Measurements from ENCODE around the gene PGC. TPM values are rescaled to one million over a fixed set of nuclear protein-coding genes. Genes with fewer than 3 reads are reported as not detected.
A peak's percentile ranks its signal among the peaks of the same experiment; 100 is the strongest.

Gene PGC
- total and polyA plus RNA-seq, 2 donors (not counting 3 experiments of a cell fraction or from before 2014, with no cell fraction given): not detected

DNA sequence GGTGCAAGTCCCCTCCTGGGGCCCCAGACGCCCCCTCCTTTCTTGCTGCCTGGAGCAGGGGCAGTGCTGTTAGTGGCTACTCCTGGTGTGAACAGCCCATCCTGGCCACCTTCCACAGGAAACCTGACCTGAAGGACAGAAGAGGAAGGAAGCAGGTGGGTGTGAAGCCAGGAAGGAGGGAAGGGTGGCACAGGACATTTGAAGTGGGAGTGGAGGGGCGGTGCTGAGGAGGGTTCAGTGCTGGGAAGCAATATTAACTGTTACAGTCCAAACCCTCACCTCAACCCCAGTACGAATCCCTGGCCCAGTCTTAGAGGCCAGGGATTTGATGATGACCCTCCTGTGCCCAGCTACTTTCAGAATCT is 34.2 kb upstream of the PGC start:
- no peaks in the 10 kb centered on the region for H3K79me2 ChIP-seq (ENCODE audit: control insufficient read depth, insufficient read depth, low read length)
- H3K9me3 ChIP-seq (replicated peaks; ENCODE audit: control insufficient read depth, insufficient read depth, low read length): no peaks in the 10 kb centered on the region
- H3K9ac ChIP-seq (replicated peaks; ENCODE audit: extremely low read depth, insufficient read depth, low read length): no peak overlapping the region
- H3K27ac ChIP-seq (ENCODE audit: insufficient read depth, low read depth, low read length): no peak overlapping the region
- DNase-seq (ENCODE audit: low read depth, low spot score) (no peak), FAIRE-seq (no peak)
- H4K20me1 ChIP-seq (replicated peaks; ENCODE audit: control insufficient read depth, extremely low read depth, insufficient read depth, low read length): no peaks in the 10 kb centered on the region
- CTCF ChIA-PET: interaction anchor here (0.6 to 1.5 kb wide), 6 partner anchors 140 to 766 kb away, joined by 3 to 7 read pairs (median 4); partner anchors contain the start of genes BYSL and MED20
- H3K27me3 ChIP-seq (ENCODE audit: control insufficient read depth in 2 of 2, insufficient read depth in 2 of 2, low read length in 2 of 2): no peaks in the 10 kb centered on the region
- BruUV-seq (replicated peaks): no TSS peak
- dilution Hi-C loops (cut with MboI; ENCODE audit: extremely low pct_ligation_motif_present, low sequenced_read_pairs): no loop called here
- H3K4me3 ChIP-seq (replicated peaks in 1 of 3; ENCODE audit: insufficient read depth in 1 of 3, low read depth in 1 of 3, low read length in 3 of 3): peak overlapping the region in 2 of 3 experiments; percentile 65 to 78
- peaks cover 2 to 6% of the 10 kb centered on the region in 2 experiments for H3K36me3 ChIP-seq (ENCODE audit: control insufficient read depth in 2 of 2, extremely low read depth in 1 of 2, insufficient read depth in 2 of 2, low read length in 2 of 2)
- no peak overlapping the region for H2AFZ ChIP-seq (ENCODE audit: low read depth, low read length)
- POLR2A ChIA-PET: no interaction called here
- H3K4me2 ChIP-seq (ENCODE audit: insufficient read depth, low read length): peak overlapping the region; percentile 74
- intact Hi-C loops (cut with micrococcal nuclease): loop anchor here (2.0 kb wide), 1 partner anchor 433 kb away; no protein-coding TSS in a partner anchor
- H3K4me1 ChIP-seq (ENCODE audit: control insufficient read depth, extremely low read depth, insufficient read depth, low read length): peaks cover 23% of the 10 kb centered on the region
- no peak for TF ChIP-seq JUN (IDR thresholded peaks at IDR 0.05; ENCODE audit: borderline replicate concordance, insufficient read depth, insufficient read length, low read depth)
- no peak for TF ChIP-seq POLR2AphosphoS5 (IDR thresholded peaks at IDR 0.05; ENCODE audit: insufficient read depth, low read depth, low read length)
- TF ChIP-seq EZH2 (IDR thresholded peaks at IDR 0.05; ENCODE audit: borderline replicate concordance, low read depth, low read length, severe bottlenecking): no peak
- TF ChIP-seq FOS (IDR thresholded peaks at IDR 0.05; ENCODE audit: borderline replicate concordance, insufficient read depth, low read length): no peak
- TF ChIP-seq, protein P1, sequence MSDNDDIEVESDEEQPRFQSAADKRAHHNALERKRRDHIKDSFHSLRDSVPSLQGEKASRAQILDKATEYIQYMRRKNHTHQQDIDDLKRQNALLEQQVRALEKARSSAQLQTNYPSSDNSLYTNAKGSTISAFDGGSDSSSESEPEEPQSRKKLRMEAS (IDR thresholded peaks at IDR 0.05; ENCODE audit: insufficient read depth, insufficient read length): no peak
- no peaks in the 10 kb centered on the region for H3K9me1 ChIP-seq (replicated peaks; ENCODE audit: control insufficient read depth, extremely low read depth, insufficient read depth, low read length)

- peak within 1 kb of the TSS; percentile 97 for H2AFZ ChIP-seq (ENCODE audit: low read depth, low read length)
- ChIA-PET POLR2A (no interaction called here), CTCF (interaction anchor here (0.6 to 1.5 kb wide), 6 partner anchors 140 to 767 kb away, joined by 3 to 7 read pairs (median 4); partner anchors contain the start of genes BYSL and MED20)
- H4K20me1 ChIP-seq (replicated peaks; ENCODE audit: control insufficient read depth, extremely low read depth, insufficient read depth, low read length): no peaks in the 10 kb centered on the region
- peaks cover 19% of the 10 kb centered on the region for H3K4me1 ChIP-seq (ENCODE audit: control insufficient read depth, extremely low read depth, insufficient read depth, low read length)
- H3K9me3 ChIP-seq (replicated peaks; ENCODE audit: control insufficient read depth, insufficient read depth, low read length): no peaks in the 10 kb centered on the region
- peak within 1 kb of the TSS; percentile 57 for H3K9ac ChIP-seq (replicated peaks; ENCODE audit: extremely low read depth, insufficient read depth, low read length)
- peak; percentile 35 for FAIRE-seq
- H3K79me2 ChIP-seq (ENCODE audit: control insufficient read depth, insufficient read depth, low read length): no peaks in the 10 kb centered on the region
- no peak within 1 kb of the TSS for H3K27ac ChIP-seq (ENCODE audit: insufficient read depth, low read depth, low read length)
- peak; percentile 43 for DNase-seq (ENCODE audit: low read depth, low spot score)
- dilution Hi-C loops (cut with MboI; ENCODE audit: extremely low pct_ligation_motif_present, low sequenced_read_pairs): no loop called here
- peaks cover 2 to 6% of the 10 kb centered on the region in 2 experiments for H3K36me3 ChIP-seq (ENCODE audit: control insufficient read depth in 2 of 2, extremely low read depth in 1 of 2, insufficient read depth in 2 of 2, low read length in 2 of 2)
- peak within 1 kb of the TSS; percentile 88 for H3K4me2 ChIP-seq (ENCODE audit: insufficient read depth, low read length)
- BruUV-seq (replicated peaks): no TSS peak
- intact Hi-C loops (cut with micrococcal nuclease): loop anchor here (1.0 to 2.0 kb wide), 4 partner anchors 156 to 434 kb away; no protein-coding TSS in a partner anchor
- peak within 1 kb of the TSS; percentile 73 to 86 (median 78) for H3K4me3 ChIP-seq (replicated peaks in 1 of 3; ENCODE audit: insufficient read depth in 1 of 3, low read depth in 1 of 3, low read length in 3 of 3)
- no peaks in the 10 kb centered on the region for H3K9me1 ChIP-seq (replicated peaks; ENCODE audit: control insufficient read depth, extremely low read depth, insufficient read depth, low read length)
- no peaks in the 10 kb centered on the region for H3K27me3 ChIP-seq (ENCODE audit: control insufficient read depth in 2 of 2, insufficient read depth in 2 of 2, low read length in 2 of 2)
- no peak for TF ChIP-seq GATA2 (IDR thresholded peaks at IDR 0.05; ENCODE audit: insufficient read depth, insufficient read length, low read depth, low read length)
- peak; percentile 42 for TF ChIP-seq POLR2A (IDR thresholded peaks at IDR 0.05; ENCODE audit: low read depth, low read length)
Observed at GRCh38 chr6:41780551-41781365, 33.6 kb upstream of the PGC start, which contains the start of gene PRICKLE4. TSS of gene PRICKLE4 (plus strand) at chr6:41780782. CDS start at chr6:41783474, 2,692 bp downstream.

All from endothelial cell of umbilical vein (primary cell).